Type B pancreatic cell (in vitro differentiated cells): ENCODE measurements around the gene PDS5B. TPM values are rescaled to one million over a fixed set of nuclear protein-coding genes. Genes with fewer than 3 reads are reported as not detected.

ENCODE experiments used
- DNase-seq: peaks from one replicate; pipeline ENCODE4 v3.0.0; 2021; ENCODE audit warnings: mixed read lengths; ENCODE audit not compliant: unreplicated experiment; ENCODE audit errors: extremely low spot score
- H3K27ac Mint-ChIP-seq: 2 replicates; pipeline ENCODE4 v1.8.0; 2021; ENCODE audit warnings: mild to moderate bottlenecking, mixed read lengths
- H3K27me3 Mint-ChIP-seq: 2 replicates; pipeline ENCODE4 v1.8.0; 2021; ENCODE audit warnings: mixed read lengths
- H3K36me3 Mint-ChIP-seq: 2 replicates; pipeline ENCODE4 v1.8.0; 2021; ENCODE audit warnings: mixed read lengths
- H3K4me1 Mint-ChIP-seq: one replicate; pipeline ENCODE4 v1.8.0; 2021; ENCODE audit warnings: mixed read lengths; ENCODE audit not compliant: unreplicated experiment
- H3K4me3 Mint-ChIP-seq: 2 replicates; pipeline ENCODE4 v1.8.0; 2021; ENCODE audit warnings: mild to moderate bottlenecking, mixed read lengths
- H3K9me3 Mint-ChIP-seq: 2 replicates; pipeline ENCODE4 v1.8.0; 2021; ENCODE audit warnings: mixed read lengths
- CTCF ChIP-seq: fragments of 200-600 bp; sonication (generic); conservative IDR thresholded peaks from 2 replicates; pipeline ENCODE4 v1.5.0; 2021; ENCODE audit warnings: antibody characterized with exemption, mild to moderate bottlenecking
- total RNA-seq: library from RNA; stranded (reverse); gene quantifications from 2 replicates; pipeline ENCODE4 v1.2.1, GENCODE V29; 2021; ENCODE audit warnings: low replicate concordance

Gene PDS5B
- total RNA-seq, 1 donor from 2014 or later: 69.9 TPM

GRCh38 chr13:32781906-32782305 lies 195.7 kb downstream of the PDS5B start:
- Mint-ChIP-seq H3K4me3 (no peak overlapping the region), H3K4me1 (no peaks in the 10 kb centered on the region), H3K27me3 (no peaks in the 10 kb centered on the region), H3K27ac (no peak overlapping the region), H3K36me3 (peaks cover 20% of the 10 kb centered on the region), H3K9me3 (peaks cover 6% of the 10 kb centered on the region)
- TF ChIP-seq CTCF: no peak
- DNase-seq: no peak

GRCh38 chr13:32783067-32783466 lies 196.8 kb downstream of the PDS5B start:
- Mint-ChIP-seq H3K27ac (no peak overlapping the region), H3K4me3 (no peak overlapping the region), H3K27me3 (no peaks in the 10 kb centered on the region), H3K4me1 (peaks cover 4% of the 10 kb centered on the region), H3K9me3 (peaks cover 6% of the 10 kb centered on the region), H3K36me3 (peaks cover 16% of the 10 kb centered on the region)
- no peak for DNase-seq
- TF ChIP-seq CTCF: no peak

GRCh38 chr13:32790731-32791130 lies 204.5 kb downstream of the PDS5B start:
- Mint-ChIP-seq H3K27me3 (no peaks in the 10 kb centered on the region), H3K36me3 (peaks cover 3% of the 10 kb centered on the region), H3K9me3 (no peaks in the 10 kb centered on the region), H3K4me3 (no peak overlapping the region), H3K4me1 (peaks cover 7% of the 10 kb centered on the region), H3K27ac (no peak overlapping the region)
- DNase-seq: no peak
- peak; percentile 20 for TF ChIP-seq CTCF

GRCh38 chr13:32791545-32792172 lies 205.4 kb downstream of the PDS5B start:
- Mint-ChIP-seq H3K27me3 (no peaks in the 10 kb centered on the region), H3K9me3 (no peaks in the 10 kb centered on the region), H3K27ac (no peak overlapping the region), H3K4me1 (peaks cover 15% of the 10 kb centered on the region), H3K4me3 (no peak overlapping the region), H3K36me3 (peaks cover 3% of the 10 kb centered on the region)
- TF ChIP-seq CTCF: no peak
- no peak for DNase-seq

GRCh38 chr13:32796754-32797153 lies 210.5 kb downstream of the PDS5B start:
- no peak for DNase-seq
- Mint-ChIP-seq H3K9me3 (no peaks in the 10 kb centered on the region), H3K27me3 (no peaks in the 10 kb centered on the region), H3K36me3 (peaks cover 3% of the 10 kb centered on the region), H3K27ac (no peak overlapping the region), H3K4me3 (no peak overlapping the region), H3K4me1 (peaks cover 8% of the 10 kb centered on the region)
- TF ChIP-seq CTCF: no peak

GRCh38 chr13:32802159-32802558 lies 215.9 kb downstream of the PDS5B start:
- H3K9me3 Mint-ChIP-seq: peaks cover 6% of the 10 kb centered on the region
- no peak overlapping the region for H3K4me3 Mint-ChIP-seq
- no peak for TF ChIP-seq CTCF
- H3K27ac Mint-ChIP-seq: no peak overlapping the region
- H3K36me3 Mint-ChIP-seq: no peaks in the 10 kb centered on the region
- no peak for DNase-seq
- H3K27me3 Mint-ChIP-seq: no peaks in the 10 kb centered on the region
- H3K4me1 Mint-ChIP-seq: no peaks in the 10 kb centered on the region
